ENCODE data around the gene SMYD3.

- TF ChIP-seq CTCF (IDR thresholded peaks at IDR 0.05) (no peak), EP300 (IDR thresholded peaks at IDR 0.05) (no peak), POLR2A (IDR thresholded peaks at IDR 0.05) (no peak)
Measured at GRCh38 chr1:245773344-245773743, 733.7 kb downstream of the SMYD3 start.
